Loucy (cell line): ENCODE data around the gene FAF1.

ENCODE experiments used
- EZH2phosphoT487 ChIP-seq: fragments of 200-600 bp; IDR thresholded peaks from 2 replicates; pipeline ENCODE4 v1.6.1; 2018; ENCODE audit warnings: antibody characterized with exemption, mild to moderate bottlenecking, moderate library complexity, borderline replicate concordance
- TF ChIP-seq, protein P1 (sequence below): fragments of 200-600 bp; sonication (generic); conservative IDR thresholded peaks from 2 replicates; pipeline ENCODE4 v1.5.1; 2014; ENCODE audit warnings: mild to moderate bottlenecking, antibody characterized with exemption, low read length

DNA sequence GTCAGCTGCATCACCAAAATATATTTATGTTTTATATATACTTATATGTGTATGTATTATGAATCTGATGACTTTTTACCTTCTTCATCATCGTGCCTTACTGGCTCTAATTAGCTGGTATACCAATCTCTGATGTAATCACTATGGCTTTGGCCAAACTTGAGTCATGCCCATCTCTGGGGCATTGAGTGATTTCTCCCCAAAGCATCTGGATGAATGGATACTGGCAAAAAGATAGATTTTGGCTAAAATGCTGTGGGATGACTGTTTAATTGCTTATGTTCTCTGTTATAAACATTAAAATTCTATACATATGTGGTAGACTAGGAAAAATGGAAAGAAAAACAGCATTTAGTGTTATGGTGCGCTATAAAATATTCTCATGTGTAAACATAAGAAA lies 29.6 kb upstream of the FAF1 start:
- TF ChIP-seq, protein P1, sequence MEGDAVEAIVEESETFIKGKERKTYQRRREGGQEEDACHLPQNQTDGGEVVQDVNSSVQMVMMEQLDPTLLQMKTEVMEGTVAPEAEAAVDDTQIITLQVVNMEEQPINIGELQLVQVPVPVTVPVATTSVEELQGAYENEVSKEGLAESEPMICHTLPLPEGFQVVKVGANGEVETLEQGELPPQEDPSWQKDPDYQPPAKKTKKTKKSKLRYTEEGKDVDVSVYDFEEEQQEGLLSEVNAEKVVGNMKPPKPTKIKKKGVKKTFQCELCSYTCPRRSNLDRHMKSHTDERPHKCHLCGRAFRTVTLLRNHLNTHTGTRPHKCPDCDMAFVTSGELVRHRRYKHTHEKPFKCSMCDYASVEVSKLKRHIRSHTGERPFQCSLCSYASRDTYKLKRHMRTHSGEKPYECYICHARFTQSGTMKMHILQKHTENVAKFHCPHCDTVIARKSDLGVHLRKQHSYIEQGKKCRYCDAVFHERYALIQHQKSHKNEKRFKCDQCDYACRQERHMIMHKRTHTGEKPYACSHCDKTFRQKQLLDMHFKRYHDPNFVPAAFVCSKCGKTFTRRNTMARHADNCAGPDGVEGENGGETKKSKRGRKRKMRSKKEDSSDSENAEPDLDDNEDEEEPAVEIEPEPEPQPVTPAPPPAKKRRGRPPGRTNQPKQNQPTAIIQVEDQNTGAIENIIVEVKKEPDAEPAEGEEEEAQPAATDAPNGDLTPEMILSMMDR, result no peak
- no peak for TF ChIP-seq EZH2phosphoT487
